CD4-positive, alpha-beta T cell (primary cell): Measurements from ENCODE around the gene TNS4. TPM values are rescaled to one million over a fixed set of nuclear protein-coding genes. Genes with fewer than 3 reads are reported as not detected.

Source experiments
- ATAC-seq: fragments of 200-7000 bp; cut with Tn5 transposase; one replicate; pipeline ENCODE4 v1.10.0; 2022; ENCODE audit warnings: mild to moderate bottlenecking; ENCODE audit not compliant: poor library complexity
- CTCF ChIA-PET: fragments of 350-600 bp; sonication (Branson Sonifier 250); formaldehyde crosslinking; loops from one replicate; lab custom pipeline; 2021; ENCODE audit warnings: antibody characterized with exemption, inconsistent platforms; lab: Charles Lee
- POLR2A ChIA-PET: fragments of 350-600 bp; sonication (Branson Sonifier 250); formaldehyde crosslinking; loops from one replicate; lab custom pipeline; 2021; ENCODE audit warnings: antibody characterized with exemption, inconsistent platforms; lab: Charles Lee
- DNase-seq, 14 experiments: peaks; one replicate each; pipeline ENCODE4 v3.0.0-alpha.2; 2013 to 2020; ENCODE audit warnings: mixed read lengths in 2 of 14
- H3K27ac ChIP-seq, 2 donors: one replicate each; pipeline versions ENCODE4 v1.5.1 to v1.7.0; 2013; ENCODE audit warnings: low read length in 2 of 2, low read depth in 1 of 2, mild to moderate bottlenecking in 1 of 2
- H3K27me3 ChIP-seq, 2 experiments: 1 replicate in 1 of 2; 2 replicates in 1 of 2; pipeline versions ENCODE4 v1.6.1 to v1.7.0; 2013; ENCODE audit warnings: low read length in 2 of 2, control low read depth in 1 of 2, mild to moderate bottlenecking in 1 of 2, moderate library complexity in 1 of 2; ENCODE audit not compliant: insufficient read depth in 2 of 2, control insufficient read depth in 1 of 2
- H3K36me3 ChIP-seq: one replicate; pipeline ENCODE4 v1.6.1; 2013; ENCODE audit warnings: low read length, control low read depth; ENCODE audit not compliant: insufficient read depth
- H3K4me1 ChIP-seq: one replicate; pipeline ENCODE4 v1.6.1; 2013; ENCODE audit warnings: low read length, control low read depth; ENCODE audit not compliant: insufficient read depth
- H3K4me3 ChIP-seq: one replicate; pipeline ENCODE4 v1.5.1; 2013; ENCODE audit warnings: mild to moderate bottlenecking, low read length, moderate library complexity
- H3K9me3 ChIP-seq, 2 experiments: 1 replicate in 1 of 2; 2 replicates in 1 of 2; pipeline versions ENCODE4 v1.6.1 to v1.7.0; 2013; ENCODE audit warnings: low read length in 2 of 2, mild to moderate bottlenecking in 2 of 2, control low read depth in 1 of 2, moderate library complexity in 1 of 2; ENCODE audit not compliant: control insufficient read depth in 1 of 2, insufficient read depth in 1 of 2
- H3K27ac Mint-ChIP-seq: one replicate; pipeline ENCODE4 v1.8.0; 2020; ENCODE audit warnings: mixed read lengths
- H3K27me3 Mint-ChIP-seq: one replicate; pipeline ENCODE4 v1.8.0; 2021; ENCODE audit warnings: mixed read lengths
- H3K36me3 Mint-ChIP-seq: one replicate; pipeline ENCODE4 v1.8.0; 2021; ENCODE audit warnings: low read depth, mixed read lengths
- H3K4me1 Mint-ChIP-seq: one replicate; pipeline ENCODE4 v1.8.0; 2021; ENCODE audit warnings: low read depth, mixed read lengths
- H3K4me3 Mint-ChIP-seq: one replicate; pipeline ENCODE4 v1.8.0; 2020; ENCODE audit warnings: mild to moderate bottlenecking, mixed read lengths
- H3K9me3 Mint-ChIP-seq: one replicate; pipeline ENCODE4 v1.8.0; 2020; ENCODE audit warnings: mixed read lengths
- intact Hi-C, 2 experiments: fragments of 100-400 bp; cut with DNase I in 1 of 2; cut with micrococcal nuclease in 1 of 2; formaldehyde crosslinking; loops; one replicate each; pipeline versions ENCODE4 v1.15.1 to v1.9.0; 2023 to 2025; cut with DNase I, micrococcal nuclease
- total RNA-seq, 174 experiments: library from RNA in 2 of 174; stranded (reverse) in 2 of 174; gene quantifications; one replicate each; pipeline ENCODE4 v1.2.3 and lab custom pipeline; 2021 to 2026
- TF ChIP-seq, protein P1 (sequence below): fragments of 200-600 bp; IDR thresholded peaks from one replicate; pipeline ENCODE4 v1.8.0; 2022; ENCODE audit warnings: antibody characterized with exemption, mild to moderate bottlenecking

Gene TNS4
- total RNA-seq, 2 experiments from 2014 or later = 3.0 to 4.2 TPM

DNA sequence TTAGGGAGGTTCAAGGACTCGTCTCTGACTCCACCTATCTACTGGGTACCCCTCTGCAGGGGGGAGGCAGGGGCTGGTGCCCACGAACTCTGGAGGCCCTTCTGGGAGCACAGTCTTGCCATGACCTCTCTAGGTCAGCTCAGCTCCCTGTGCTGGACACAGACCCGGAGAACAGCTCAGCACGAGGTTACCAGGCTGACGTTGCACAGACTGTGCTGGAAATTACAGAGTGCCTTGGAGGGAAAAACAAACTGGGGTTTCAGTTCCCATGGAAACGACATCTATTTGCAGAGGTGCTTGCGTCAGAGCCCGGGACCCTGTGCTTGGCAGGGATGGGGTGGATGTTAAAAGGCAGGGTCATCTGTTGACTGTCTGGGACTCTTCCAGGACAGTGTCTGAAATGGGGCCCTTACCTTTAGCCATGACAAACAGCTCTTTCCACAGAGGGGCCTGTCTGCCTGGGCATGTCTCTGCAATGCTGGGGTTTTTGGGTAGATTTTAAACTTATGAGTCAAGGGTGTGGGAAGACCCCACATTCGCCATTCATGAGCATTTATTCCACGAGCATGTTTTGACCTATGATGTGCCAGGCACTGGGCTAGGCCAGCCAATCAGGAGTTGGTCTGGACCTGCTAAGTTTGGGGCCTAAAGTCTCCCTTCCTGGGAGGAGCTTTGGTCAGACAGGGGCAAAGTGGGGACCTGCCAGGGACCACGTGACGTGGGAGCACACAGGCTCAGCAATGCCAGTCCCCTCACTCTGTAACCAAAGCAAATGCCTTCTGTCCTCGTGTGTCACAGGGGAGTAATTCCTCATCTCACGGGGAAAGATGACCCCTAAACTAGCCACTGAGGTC lies 41.4 kb upstream of the TNS4 start:
- H3K4me1 Mint-ChIP-seq = peaks cover 83% of the 10 kb centered on the region
- H3K9me3 Mint-ChIP-seq = no peaks in the 10 kb centered on the region
- H3K4me3 ChIP-seq = no peak overlapping the region
- intact Hi-C loops = loop anchor here in 1 of 2 experiments (10.0 kb wide), 1 partner anchor 1122 kb away; no protein-coding TSS in a partner anchor
- POLR2A ChIA-PET = interaction anchor here (0.8 to 18.9 kb wide), 5 partner anchors 10 to 180 kb away, joined by 3 to 668 read pairs (median 22); partner anchors contain the start of gene CCR7
- peak overlapping the region; percentile 94 for H3K27ac Mint-ChIP-seq
- H3K9me3 ChIP-seq = no peaks in the 10 kb centered on the region
- no peaks in the 10 kb centered on the region for H3K36me3 ChIP-seq
- peaks cover 4% of the 10 kb centered on the region for H3K36me3 Mint-ChIP-seq
- no peaks in the 10 kb centered on the region for H3K27me3 Mint-ChIP-seq
- TF ChIP-seq, protein P1, sequence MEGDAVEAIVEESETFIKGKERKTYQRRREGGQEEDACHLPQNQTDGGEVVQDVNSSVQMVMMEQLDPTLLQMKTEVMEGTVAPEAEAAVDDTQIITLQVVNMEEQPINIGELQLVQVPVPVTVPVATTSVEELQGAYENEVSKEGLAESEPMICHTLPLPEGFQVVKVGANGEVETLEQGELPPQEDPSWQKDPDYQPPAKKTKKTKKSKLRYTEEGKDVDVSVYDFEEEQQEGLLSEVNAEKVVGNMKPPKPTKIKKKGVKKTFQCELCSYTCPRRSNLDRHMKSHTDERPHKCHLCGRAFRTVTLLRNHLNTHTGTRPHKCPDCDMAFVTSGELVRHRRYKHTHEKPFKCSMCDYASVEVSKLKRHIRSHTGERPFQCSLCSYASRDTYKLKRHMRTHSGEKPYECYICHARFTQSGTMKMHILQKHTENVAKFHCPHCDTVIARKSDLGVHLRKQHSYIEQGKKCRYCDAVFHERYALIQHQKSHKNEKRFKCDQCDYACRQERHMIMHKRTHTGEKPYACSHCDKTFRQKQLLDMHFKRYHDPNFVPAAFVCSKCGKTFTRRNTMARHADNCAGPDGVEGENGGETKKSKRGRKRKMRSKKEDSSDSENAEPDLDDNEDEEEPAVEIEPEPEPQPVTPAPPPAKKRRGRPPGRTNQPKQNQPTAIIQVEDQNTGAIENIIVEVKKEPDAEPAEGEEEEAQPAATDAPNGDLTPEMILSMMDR = no peak
- H3K4me3 Mint-ChIP-seq = peak overlapping the region; percentile 72
- CTCF ChIA-PET = interaction anchor here (1.0 to 3.6 kb wide), 4 partner anchors 9 to 73 kb away, joined by 5 to 17 read pairs (median 13); no protein-coding TSS in a partner anchor
- no peaks in the 10 kb centered on the region for H3K27me3 ChIP-seq
- DNase-seq (peak in 5 of 14 experiments; percentile 32 to 80 (median 45)), ATAC-seq (no peak)
- H3K4me1 ChIP-seq = peaks cover 94% of the 10 kb centered on the region
- H3K27ac ChIP-seq = peak overlapping the region in 1 of 2 donors; percentile 79

DNA sequence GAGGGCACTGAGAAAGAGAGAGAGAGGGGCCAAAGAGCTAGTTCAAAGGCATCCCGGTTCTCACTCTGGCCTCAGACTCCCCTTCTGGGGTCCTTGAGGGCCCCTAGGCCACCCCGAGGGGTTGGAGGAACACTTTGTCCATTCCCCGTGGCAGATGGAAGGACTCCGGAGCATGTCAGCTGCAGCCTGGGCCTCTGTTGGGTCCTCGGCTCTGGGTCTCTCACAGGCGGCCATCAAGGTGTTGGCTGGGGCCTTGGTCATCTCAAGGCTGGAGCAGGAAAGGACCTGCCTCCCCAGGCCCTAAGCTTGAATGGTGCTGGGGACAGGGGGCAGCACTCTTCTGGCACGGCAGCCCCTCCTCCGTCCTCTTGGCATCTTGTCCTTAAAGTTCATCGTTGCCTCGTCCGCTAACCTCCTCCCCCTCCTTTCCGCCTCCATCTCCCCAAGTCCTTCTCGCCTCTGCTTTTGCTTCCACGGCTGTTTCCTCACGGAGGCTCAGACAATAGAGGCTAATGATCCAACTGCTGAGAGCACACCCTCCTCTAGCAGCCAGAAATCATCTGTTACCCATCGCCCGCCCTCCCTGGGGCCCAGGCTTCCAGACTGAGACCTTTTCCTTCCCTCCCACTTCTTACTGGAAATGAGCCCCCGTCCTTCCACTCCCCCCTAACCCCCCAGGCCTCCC lies 40.6 kb upstream of the TNS4 start:
- peak overlapping the region; percentile 27 for H3K4me3 ChIP-seq
- H3K4me3 Mint-ChIP-seq = peak overlapping the region; percentile 72
- H3K27me3 ChIP-seq = no peaks in the 10 kb centered on the region
- H3K9me3 Mint-ChIP-seq = no peaks in the 10 kb centered on the region
- CTCF ChIA-PET = interaction anchor here (1.0 to 3.6 kb wide), 4 partner anchors 9 to 73 kb away, joined by 5 to 17 read pairs (median 13); no protein-coding TSS in a partner anchor
- POLR2A ChIA-PET = interaction anchor here (0.8 to 18.9 kb wide), 5 partner anchors 9 to 179 kb away, joined by 3 to 668 read pairs (median 22); partner anchors contain the start of genes CCR7 and SMARCE1
- no peaks in the 10 kb centered on the region for H3K27me3 Mint-ChIP-seq
- H3K36me3 ChIP-seq = no peaks in the 10 kb centered on the region
- H3K4me1 ChIP-seq = peaks cover 94% of the 10 kb centered on the region
- no peaks in the 10 kb centered on the region for H3K9me3 ChIP-seq
- ATAC-seq (no peak), DNase-seq (peak in 3 of 14 experiments; percentile 30 to 53 (median 32))
- intact Hi-C loops = loop anchor here (1.0 to 10.0 kb wide), 3 partner anchors 18 to 1123 kb away; no protein-coding TSS in a partner anchor
- H3K27ac Mint-ChIP-seq = peak overlapping the region; percentile 94
- H3K36me3 Mint-ChIP-seq = peaks cover 4% of the 10 kb centered on the region
- peak overlapping the region; percentile 56 to 79 for H3K27ac ChIP-seq
- peaks cover 83% of the 10 kb centered on the region for H3K4me1 Mint-ChIP-seq
- TF ChIP-seq, protein P1 = no peak
